OCI-LY7 (cell line): ENCODE measurements around the gene TAF5.

Experiments used
- CTCF ChIP-seq: fragments of 200-600 bp; sonication (generic); conservative IDR thresholded peaks from 2 replicates; pipeline ENCODE4 v1.5.1; 2014; ENCODE audit warnings: mild to moderate bottlenecking, antibody characterized with exemption, low read length, moderate library complexity, mixed read lengths
- EZH2phosphoT487 ChIP-seq: fragments of 200-600 bp; sonication (generic); IDR thresholded peaks from 2 replicates; pipeline ENCODE4 v1.6.1; 2018; ENCODE audit warnings: low read depth, borderline replicate concordance, mild to moderate bottlenecking, mixed run types, antibody characterized with exemption, low read length, moderate library complexity, mixed read lengths

DNA sequence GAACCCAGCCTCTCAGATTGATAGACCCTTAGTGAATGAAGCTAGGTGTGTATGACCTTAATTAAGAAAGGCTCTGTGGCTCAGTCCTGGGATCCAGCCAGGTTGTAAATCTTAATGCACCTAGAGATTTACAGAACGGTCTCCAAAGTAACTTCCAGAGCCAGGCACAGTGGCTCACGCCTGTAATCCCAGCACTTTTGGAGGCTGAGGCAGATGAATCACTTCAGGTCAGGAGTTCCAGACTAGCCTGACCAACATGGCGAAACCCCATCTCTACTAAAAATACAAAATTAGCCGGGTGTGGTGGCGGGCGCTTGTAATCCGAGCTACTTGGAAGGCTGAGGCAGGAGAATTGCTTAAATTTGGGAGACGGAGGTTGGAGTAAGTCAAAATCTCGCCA, 60.1 kb downstream of the TAF5 start:
- TF ChIP-seq CTCF (no peak), EZH2phosphoT487 (no peak)
